ENCODE measurements around the gene HHATL. TPM values are rescaled to one million over a fixed set of nuclear protein-coding genes. Genes with fewer than 3 reads are reported as not detected.

Gene HHATL
- total RNA-seq, 2 donors from 2014 or later = not detected

DNA sequence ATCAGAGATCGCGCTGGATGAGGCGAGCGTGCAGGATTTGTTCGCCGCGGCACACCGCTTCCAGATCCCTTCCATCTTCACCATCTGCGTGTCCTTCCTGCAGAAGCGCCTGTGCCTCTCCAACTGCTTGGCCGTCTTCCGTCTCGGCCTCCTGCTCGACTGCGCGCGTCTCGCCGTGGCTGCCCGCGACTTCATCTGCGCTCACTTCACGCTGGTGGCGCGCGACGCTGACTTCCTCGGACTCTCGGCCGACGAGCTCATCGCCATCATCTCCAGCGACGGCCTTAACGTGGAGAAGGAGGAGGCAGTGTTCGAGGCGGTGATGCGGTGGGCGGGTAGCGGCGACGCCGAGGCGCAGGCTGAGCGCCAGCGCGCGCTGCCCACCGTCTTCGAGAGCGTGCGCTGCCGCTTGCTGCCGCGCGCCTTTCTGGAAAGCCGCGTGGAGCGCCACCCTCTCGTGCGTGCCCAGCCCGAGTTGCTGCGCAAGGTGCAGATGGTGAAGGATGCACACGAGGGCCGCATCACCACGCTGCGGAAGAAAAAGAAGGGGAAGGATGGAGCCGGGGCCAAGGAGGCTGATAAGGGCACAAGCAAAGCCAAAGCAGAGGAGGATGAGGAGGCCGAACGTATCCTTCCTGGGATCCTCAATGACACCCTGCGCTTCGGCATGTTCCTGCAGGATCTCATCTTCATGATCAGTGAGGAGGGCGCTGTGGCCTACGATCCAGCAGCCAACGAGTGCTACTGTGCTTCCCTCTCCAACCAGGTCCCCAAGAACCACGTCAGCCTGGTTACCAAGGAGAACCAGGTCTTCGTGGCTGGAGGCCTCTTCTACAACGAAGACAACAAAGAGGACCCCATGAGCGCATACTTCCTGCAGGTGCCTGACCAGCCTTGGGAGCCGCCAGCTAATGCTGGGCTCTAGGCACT is 16.4 kb downstream of the HHATL start:
- H3K27ac Mint-ChIP-seq = no peak overlapping the region
- H3K36me3 Mint-ChIP-seq (ENCODE audit: insufficient read depth in 2 of 2) = no peaks in the 10 kb centered on the region
- peaks cover 20% of the 10 kb centered on the region for H3K4me1 Mint-ChIP-seq (ENCODE audit: low read depth)
- DNase-seq (no peak), ATAC-seq (replicated peaks in 1 of 2) (no peak)
- H3K9me3 Mint-ChIP-seq = no peaks in the 10 kb centered on the region
- H3K27me3 Mint-ChIP-seq (ENCODE audit: low read depth) = peaks cover 51% of the 10 kb centered on the region
- peak overlapping the region; percentile 46 to 77 for H3K4me3 Mint-ChIP-seq

DNA sequence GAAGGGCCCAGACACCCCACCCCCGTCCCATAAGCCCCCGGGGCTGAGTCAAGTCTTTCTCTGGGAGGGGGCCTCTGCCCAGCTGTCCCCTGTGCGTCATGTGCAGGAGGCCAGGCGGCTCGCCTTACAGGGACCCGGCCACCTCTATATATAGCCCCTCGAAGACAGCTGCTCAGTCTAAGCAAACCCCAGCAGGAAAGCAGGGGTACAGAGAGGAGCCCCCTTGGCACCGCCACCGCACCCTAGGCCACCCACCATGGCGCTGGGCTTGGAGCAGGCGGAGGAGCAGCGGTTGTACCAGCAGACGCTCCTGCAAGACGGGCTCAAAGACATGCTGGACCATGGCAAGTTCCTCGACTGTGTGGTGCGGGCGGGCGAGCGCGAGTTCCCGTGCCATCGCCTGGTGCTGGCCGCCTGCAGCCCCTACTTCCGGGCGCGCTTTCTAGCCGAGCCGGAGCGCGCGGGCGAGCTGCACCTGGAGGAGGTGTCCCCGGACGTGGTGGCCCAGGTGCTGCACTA is 17.2 kb downstream of the HHATL start, which contains the start of gene KLHL40:
Gene KLHL40, plus strand, starts transcription at position 175 of the 519 bp plus-strand sequence. Its CDS starts 82 bp downstream, at position 257.
- peak within 1 kb of the TSS; percentile 46 to 77 for H3K4me3 Mint-ChIP-seq

DNA sequence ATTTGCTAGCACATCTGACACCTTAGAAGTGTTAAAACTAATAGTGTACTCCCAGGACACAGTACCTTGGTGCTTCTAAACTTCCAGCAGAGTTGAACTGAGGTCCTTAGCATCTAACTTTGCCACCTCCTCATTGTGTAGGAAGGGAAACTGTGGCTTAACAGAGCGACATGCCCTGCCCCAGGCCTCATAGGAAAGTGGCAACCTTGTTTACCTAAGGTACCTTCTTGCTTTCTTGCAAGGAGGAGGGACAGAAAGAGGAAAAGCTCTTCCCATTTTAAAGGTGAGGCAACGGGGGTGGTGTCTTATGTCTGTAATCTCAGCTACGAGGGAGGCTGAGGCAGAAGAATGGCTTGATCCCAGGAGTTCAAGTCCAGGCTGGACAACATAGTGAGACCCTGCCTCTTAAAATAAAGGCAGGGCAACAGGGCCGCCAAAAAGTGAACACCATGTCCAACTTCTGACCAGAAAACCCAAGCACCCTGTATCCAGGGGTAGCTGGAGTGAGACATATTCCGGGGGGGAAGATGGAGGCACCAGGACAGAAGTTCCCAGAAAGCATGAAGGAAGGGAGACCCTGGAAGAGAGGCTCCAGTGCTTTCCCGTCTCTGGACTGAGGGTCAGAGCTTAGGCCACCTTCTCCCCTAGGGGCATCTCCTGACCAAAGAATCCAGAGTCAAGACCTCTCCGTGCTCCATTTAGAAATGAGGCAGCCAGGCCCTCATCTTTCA is 17.8 kb downstream of the HHATL start:
- Mint-ChIP-seq H3K9me3 (no peaks in the 10 kb centered on the region), H3K4me1 (ENCODE audit: low read depth) (peaks cover 28% of the 10 kb centered on the region), H3K36me3 (ENCODE audit: insufficient read depth in 2 of 2) (peaks cover 3% of the 10 kb centered on the region in 2 donors), H3K4me3 (no peak overlapping the region), H3K27me3 (ENCODE audit: low read depth) (peaks cover 46% of the 10 kb centered on the region), H3K27ac (no peak overlapping the region)
- ATAC-seq (replicated peaks in 1 of 2) (no peak), DNase-seq (no peak)

More for the DNA sequence above, 17.2 kb downstream of the HHATL start, which contains the start of gene KLHL40:
- Mint-ChIP-seq H3K4me1 (ENCODE audit: low read depth) (peaks cover 22% of the 10 kb centered on the region), H3K36me3 (ENCODE audit: insufficient read depth in 2 of 2) (no peaks in the 10 kb centered on the region), H3K9me3 (no peaks in the 10 kb centered on the region), H3K27ac (no peak within 1 kb of the TSS), H3K27me3 (ENCODE audit: low read depth) (peaks cover 51% of the 10 kb centered on the region)
- DNase-seq (no peak), ATAC-seq (replicated peaks in 1 of 2) (no peak)

DNA sequence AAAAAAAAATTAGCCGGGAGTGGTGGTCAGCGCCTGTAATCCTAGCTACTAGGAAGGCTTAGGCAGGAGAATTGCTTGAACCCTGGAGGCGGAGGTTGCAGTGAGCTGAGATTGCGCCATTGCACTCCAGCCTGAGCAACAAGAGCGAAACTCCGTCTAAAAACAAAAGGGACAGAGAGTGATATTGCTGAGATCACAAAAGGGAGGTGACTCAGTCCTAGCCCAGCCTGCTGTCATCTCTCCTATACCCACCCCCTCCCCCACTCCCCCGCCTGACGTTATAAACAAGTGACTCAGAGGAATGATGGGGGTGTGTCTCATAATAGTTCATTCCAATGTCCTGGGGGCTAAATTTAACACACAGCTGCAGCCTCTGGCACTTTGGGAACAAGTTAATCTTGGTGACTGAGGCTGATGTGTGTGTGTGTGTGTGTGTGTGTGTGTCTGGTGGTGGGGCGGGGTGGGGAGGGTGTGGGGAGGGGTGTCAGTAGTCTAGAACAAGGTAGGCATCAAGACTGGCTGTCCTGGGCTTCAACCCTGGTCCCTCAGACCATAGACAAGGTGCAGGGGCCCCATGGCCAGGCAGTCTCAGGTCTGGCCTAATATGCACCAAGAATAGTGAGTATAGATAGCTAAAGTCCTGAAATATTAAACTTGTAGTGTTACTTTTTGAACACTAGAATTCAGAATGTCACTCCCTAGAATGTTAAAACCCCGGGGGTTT is 18.6 kb downstream of the HHATL start:
- peaks cover 4 to 6% of the 10 kb centered on the region in 2 donors for H3K36me3 Mint-ChIP-seq (ENCODE audit: insufficient read depth in 2 of 2)
- no peak overlapping the region for H3K27ac Mint-ChIP-seq
- DNase-seq (peak; percentile 45 to 52), ATAC-seq (replicated peaks in 1 of 2) (peak; percentile 94 to 95)
- H3K4me1 Mint-ChIP-seq (ENCODE audit: low read depth) = peaks cover 31% of the 10 kb centered on the region
- peaks cover 1% of the 10 kb centered on the region in 2 donors for H3K9me3 Mint-ChIP-seq
- peaks cover 44% of the 10 kb centered on the region for H3K27me3 Mint-ChIP-seq (ENCODE audit: low read depth)
- H3K4me3 Mint-ChIP-seq = no peak overlapping the region

DNA sequence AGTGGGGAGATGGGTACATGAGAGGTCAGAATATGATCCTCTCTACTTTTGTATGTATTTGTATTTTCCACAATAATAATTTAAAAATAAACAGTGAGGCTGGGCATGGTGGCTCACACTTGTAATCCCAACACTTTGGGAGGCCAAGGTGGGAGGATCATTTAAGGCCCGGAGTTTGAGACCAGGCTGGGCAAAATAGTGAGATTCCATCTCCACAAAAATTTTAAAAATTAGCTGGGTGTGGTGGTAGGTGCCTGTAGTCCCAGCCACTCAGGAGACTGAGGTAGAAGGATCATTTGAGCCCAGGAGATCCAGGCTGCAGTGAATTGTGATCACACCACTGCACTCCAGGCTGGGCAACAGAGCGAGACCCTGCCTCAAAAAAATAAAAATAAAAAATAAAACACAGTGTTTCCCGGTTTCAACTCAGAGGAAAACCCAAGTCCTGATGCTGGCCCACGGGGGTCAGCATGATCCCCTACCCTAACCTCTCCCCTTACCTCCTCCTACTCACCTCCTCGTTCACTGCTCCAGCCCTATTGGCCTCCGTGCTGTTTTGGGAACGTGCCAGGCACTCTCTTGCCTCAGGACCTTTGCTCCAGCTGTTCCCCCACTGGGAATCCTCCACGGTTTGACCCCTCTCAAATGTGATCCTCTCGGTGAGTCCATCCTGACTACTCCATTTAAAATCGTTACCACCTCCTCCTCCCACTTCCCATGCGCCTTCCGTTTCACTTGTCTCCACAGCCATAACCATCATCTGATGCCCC is 20.1 kb downstream of the HHATL start:
- Mint-ChIP-seq H3K36me3 (ENCODE audit: insufficient read depth in 2 of 2) (peaks cover 14% of the 10 kb centered on the region in 2 donors), H3K4me1 (ENCODE audit: low read depth) (peaks cover 39% of the 10 kb centered on the region), H3K9me3 (peaks cover 9 to 11% of the 10 kb centered on the region in 2 donors), H3K4me3 (no peak overlapping the region), H3K27ac (no peak overlapping the region), H3K27me3 (ENCODE audit: low read depth) (peaks cover 44% of the 10 kb centered on the region)
- ATAC-seq (replicated peaks in 1 of 2) (no peak), DNase-seq (no peak)

DNA sequence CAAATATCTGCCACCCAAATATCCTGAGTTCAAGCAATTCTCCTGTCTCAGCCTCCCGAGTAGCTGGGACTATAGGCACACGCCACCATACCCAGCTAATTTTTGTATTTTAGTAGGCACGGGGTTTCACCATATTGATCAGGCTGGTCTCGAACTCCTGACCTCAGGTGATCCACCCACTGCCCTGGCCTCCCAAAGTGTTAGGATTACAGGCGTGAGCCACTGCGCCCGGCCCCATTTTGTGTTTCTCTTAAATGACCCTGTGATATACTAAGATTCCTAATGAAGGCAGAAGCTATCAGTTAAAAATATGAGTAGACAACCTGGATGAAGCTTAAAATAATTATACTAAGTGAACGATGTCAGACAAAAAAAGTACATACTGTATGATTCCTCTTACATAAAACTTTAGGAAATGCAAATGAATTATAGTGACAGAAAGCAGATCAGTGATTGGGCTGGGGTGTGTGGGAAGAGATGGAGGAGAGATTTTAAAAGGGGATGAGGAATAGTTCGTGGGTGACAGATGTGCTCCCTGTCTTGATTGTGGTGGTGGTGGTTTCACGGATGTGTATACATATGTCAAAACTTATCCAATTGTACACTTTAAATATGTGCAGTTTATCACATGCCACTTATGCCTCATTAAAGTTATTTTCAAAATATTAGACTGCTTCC is 21.1 kb downstream of the HHATL start:
- ATAC-seq (replicated peaks in 1 of 2) (no peak), DNase-seq (no peak)
- peaks cover 39% of the 10 kb centered on the region for H3K4me1 Mint-ChIP-seq (ENCODE audit: low read depth)
- peaks cover 14 to 16% of the 10 kb centered on the region in 2 donors for H3K36me3 Mint-ChIP-seq (ENCODE audit: insufficient read depth in 2 of 2)
- H3K4me3 Mint-ChIP-seq = no peak overlapping the region
- H3K27me3 Mint-ChIP-seq (ENCODE audit: low read depth) = peaks cover 36% of the 10 kb centered on the region
- H3K27ac Mint-ChIP-seq = no peak overlapping the region
- peaks cover 11 to 14% of the 10 kb centered on the region in 2 donors for H3K9me3 Mint-ChIP-seq

DNA sequence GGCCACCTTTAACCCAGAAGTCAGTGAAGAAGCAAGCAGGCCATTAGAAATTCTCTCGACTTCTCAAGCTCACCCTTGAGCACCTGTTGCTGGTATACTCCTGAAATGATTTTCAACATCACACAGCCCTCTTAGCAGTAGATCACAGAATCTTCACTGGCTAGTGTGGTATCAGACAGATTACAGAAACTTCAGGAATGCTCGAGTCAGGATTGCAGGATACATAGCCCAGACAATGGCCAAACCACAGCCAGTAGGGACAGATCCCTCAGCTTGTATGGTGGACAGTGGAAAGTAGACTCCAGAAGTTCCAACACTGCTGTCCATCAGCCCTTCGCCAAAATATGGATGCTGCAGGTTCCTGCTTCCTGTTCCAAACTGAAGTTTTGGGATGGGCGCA is 21.8 kb downstream of the HHATL start:
- ATAC-seq (replicated peaks in 1 of 2) = no peak
- H3K27me3 Mint-ChIP-seq (ENCODE audit: low read depth) = peaks cover 30% of the 10 kb centered on the region
- H3K4me1 Mint-ChIP-seq (ENCODE audit: low read depth) = peaks cover 36% of the 10 kb centered on the region
- H3K27ac Mint-ChIP-seq = no peak overlapping the region
- H3K36me3 Mint-ChIP-seq (ENCODE audit: insufficient read depth in 2 of 2) = peaks cover 18 to 20% of the 10 kb centered on the region in 2 donors
- H3K4me3 Mint-ChIP-seq = no peak overlapping the region
- DNase-seq = no peak
- H3K9me3 Mint-ChIP-seq = peaks cover 12 to 14% of the 10 kb centered on the region in 2 donors

DNA sequence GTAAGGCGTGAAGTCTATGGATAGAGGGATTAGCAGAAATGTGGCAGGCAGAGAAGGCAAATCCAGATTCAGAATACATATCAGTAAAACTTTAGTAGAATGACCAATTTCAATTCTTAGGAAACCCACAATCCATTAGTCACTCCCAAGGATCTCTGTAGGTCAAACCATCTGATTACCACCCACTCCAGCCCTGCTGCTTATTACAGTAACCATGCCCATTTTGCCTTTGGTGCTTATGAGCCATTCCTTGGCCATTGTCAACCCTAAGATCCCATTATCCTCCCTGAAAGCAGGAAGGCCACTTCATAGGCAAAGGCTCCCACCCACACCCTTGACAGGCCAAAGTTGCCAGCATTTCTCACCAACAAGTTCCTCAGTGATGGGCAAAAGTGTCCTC is 22.3 kb downstream of the HHATL start:
- Mint-ChIP-seq H3K9me3 (peaks cover 12 to 14% of the 10 kb centered on the region in 2 donors), H3K4me3 (no peak overlapping the region), H3K27ac (no peak overlapping the region), H3K27me3 (ENCODE audit: low read depth) (peaks cover 25% of the 10 kb centered on the region), H3K4me1 (ENCODE audit: low read depth) (peaks cover 33% of the 10 kb centered on the region), H3K36me3 (ENCODE audit: insufficient read depth in 2 of 2) (peaks cover 18 to 20% of the 10 kb centered on the region in 2 donors)
- DNase-seq (no peak), ATAC-seq (replicated peaks in 1 of 2) (peak; percentile 22 to 42)

DNA sequence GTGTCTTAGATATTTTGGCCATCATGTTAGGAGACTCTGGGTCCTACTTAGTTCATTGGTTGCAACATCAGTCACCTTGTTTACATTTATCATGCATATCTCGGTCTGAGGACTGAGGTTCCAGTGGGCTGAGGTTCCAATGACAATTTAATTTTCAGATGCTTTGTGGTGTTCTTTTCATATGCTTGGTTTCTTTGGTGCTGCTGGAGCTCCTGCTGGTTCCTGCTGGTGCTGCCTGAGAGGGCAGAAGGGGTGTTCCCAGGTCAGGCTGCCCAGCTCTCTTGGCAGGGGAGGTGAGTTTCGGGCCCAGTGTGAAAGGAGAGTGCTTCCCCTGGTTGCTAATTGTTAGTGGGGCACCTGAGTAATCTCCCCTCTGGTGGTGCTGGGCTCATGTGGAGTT is 24.2 kb downstream of the HHATL start:
- no peak for DNase-seq
- peaks cover 18 to 20% of the 10 kb centered on the region in 2 donors for H3K36me3 Mint-ChIP-seq (ENCODE audit: insufficient read depth in 2 of 2)
- no peak overlapping the region for H3K27ac Mint-ChIP-seq
- H3K4me1 Mint-ChIP-seq (ENCODE audit: low read depth) = peaks cover 28% of the 10 kb centered on the region
- H3K9me3 Mint-ChIP-seq = peaks cover 12 to 14% of the 10 kb centered on the region in 2 donors
- H3K27me3 Mint-ChIP-seq (ENCODE audit: low read depth) = peaks cover 19% of the 10 kb centered on the region
- peak overlapping the region in 1 of 2 donors; percentile 6 for H3K4me3 Mint-ChIP-seq
- peak in 1 of 2 donors; percentile 41 for ATAC-seq (replicated peaks in 1 of 2)

DNA sequence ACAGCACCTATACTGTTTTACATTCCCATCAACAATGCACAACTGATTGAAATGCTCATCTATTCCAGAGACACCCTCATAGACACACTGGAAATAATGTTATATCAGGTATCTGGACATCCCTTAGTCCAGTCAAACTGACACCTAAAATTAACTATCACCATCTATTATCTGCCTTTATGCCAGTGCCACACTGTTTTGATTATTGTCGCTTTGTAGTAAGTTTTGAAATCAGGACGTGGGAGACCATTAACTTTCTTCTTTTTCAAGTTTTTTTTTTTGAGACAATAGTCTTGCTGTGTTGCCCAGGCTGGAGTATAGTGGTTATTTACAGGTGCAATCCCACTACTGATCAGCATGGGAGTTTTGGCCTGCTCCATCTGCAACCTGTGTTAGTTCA is 26.7 kb downstream of the HHATL start:
- Mint-ChIP-seq H3K36me3 (ENCODE audit: insufficient read depth in 2 of 2) (peaks cover 18 to 20% of the 10 kb centered on the region in 2 donors), H3K4me3 (no peak overlapping the region), H3K4me1 (ENCODE audit: low read depth) (peaks cover 19% of the 10 kb centered on the region), H3K27ac (no peak overlapping the region), H3K9me3 (peaks cover 12 to 14% of the 10 kb centered on the region in 2 donors), H3K27me3 (ENCODE audit: low read depth) (no peaks in the 10 kb centered on the region)
- DNase-seq (no peak), ATAC-seq (replicated peaks in 1 of 2) (no peak)

DNA sequence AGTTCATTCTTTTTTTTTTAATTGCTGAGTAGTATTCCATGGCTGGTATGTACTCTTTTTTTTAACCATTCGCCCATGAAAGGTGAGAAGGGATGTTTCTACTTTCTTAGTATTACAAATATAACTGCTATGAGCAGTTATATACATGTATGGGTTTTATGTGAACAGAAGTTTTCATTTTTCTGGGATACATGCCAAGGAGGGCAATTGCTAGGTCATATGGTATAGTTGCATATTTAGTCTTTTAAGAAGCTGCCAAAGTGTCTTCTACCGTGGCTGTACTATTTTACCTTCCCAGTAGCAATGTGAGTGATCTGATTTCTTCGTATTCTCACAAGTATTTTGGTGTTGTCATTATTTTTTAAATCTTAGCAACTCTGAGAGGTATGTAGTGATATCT is 28.5 kb downstream of the HHATL start:
- no peaks in the 10 kb centered on the region for H3K27me3 Mint-ChIP-seq (ENCODE audit: low read depth)
- peaks cover 9% of the 10 kb centered on the region for H3K4me1 Mint-ChIP-seq (ENCODE audit: low read depth)
- ATAC-seq (replicated peaks in 1 of 2) = no peak
- DNase-seq = no peak
- peaks cover 14 to 15% of the 10 kb centered on the region in 2 donors for H3K36me3 Mint-ChIP-seq (ENCODE audit: insufficient read depth in 2 of 2)
- peaks cover 12 to 14% of the 10 kb centered on the region in 2 donors for H3K9me3 Mint-ChIP-seq
- H3K4me3 Mint-ChIP-seq = no peak overlapping the region
- H3K27ac Mint-ChIP-seq = no peak overlapping the region

Data from activated T-cell treated with anti-CD3 and anti-CD28 coated beads, Interleukin-2, amount 50 U/mL, for 72 hours (primary cell).